ENCODE results near the gene FAM222B. TPM values are rescaled to one million over a fixed set of nuclear protein-coding genes. Genes with fewer than 3 reads are reported as not detected.

FAM222B gene
- total RNA-seq, 1 donor from 2014 or later, result 37.9 TPM

- Mint-ChIP-seq H3K4me1 (no peaks in the 10 kb centered on the region), H3K27ac (no peak overlapping the region), H3K36me3 (peaks cover 2% of the 10 kb centered on the region), H3K9me3 (no peaks in the 10 kb centered on the region), H3K4me3 (no peak overlapping the region), H3K27me3 (ENCODE audit: low read depth) (no peaks in the 10 kb centered on the region)
- TF ChIP-seq CTCF (IDR thresholded peaks at IDR 0.05; ENCODE audit: unreplicated experiment), result no peak
- DNase-seq (ENCODE audit: low spot score in 2 of 2, unreplicated experiment in 2 of 2), result no peak
Observed at GRCh38 chr17:28865946-28866752, 23.6 kb upstream of the FAM222B start.

- Mint-ChIP-seq H3K4me1 (no peaks in the 10 kb centered on the region), H3K4me3 (no peak overlapping the region), H3K27me3 (ENCODE audit: low read depth) (no peaks in the 10 kb centered on the region), H3K36me3 (peaks cover 2% of the 10 kb centered on the region), H3K27ac (no peak overlapping the region), H3K9me3 (no peaks in the 10 kb centered on the region)
- no peak for DNase-seq (ENCODE audit: low spot score in 2 of 2, unreplicated experiment in 2 of 2)
- TF ChIP-seq CTCF (IDR thresholded peaks at IDR 0.05; ENCODE audit: unreplicated experiment), result no peak
Observed at GRCh38 chr17:28864991-28865849, 22.6 kb upstream of the FAM222B start.

GRCh38 chr17:28863953-28864352 lies 21.4 kb upstream of the FAM222B start:
- no peak for DNase-seq (ENCODE audit: low spot score in 2 of 2, unreplicated experiment in 2 of 2)
- Mint-ChIP-seq H3K4me3 (no peak overlapping the region), H3K4me1 (no peaks in the 10 kb centered on the region), H3K9me3 (no peaks in the 10 kb centered on the region), H3K36me3 (peaks cover 3% of the 10 kb centered on the region), H3K27ac (no peak overlapping the region), H3K27me3 (ENCODE audit: low read depth) (no peaks in the 10 kb centered on the region)
- TF ChIP-seq CTCF (IDR thresholded peaks at IDR 0.05; ENCODE audit: unreplicated experiment), result no peak

- no peaks in the 10 kb centered on the region for H3K4me1 Mint-ChIP-seq
- DNase-seq (ENCODE audit: low spot score in 2 of 2, unreplicated experiment in 2 of 2), result no peak
- H3K27ac Mint-ChIP-seq, result no peak overlapping the region
- H3K27me3 Mint-ChIP-seq (ENCODE audit: low read depth), result no peaks in the 10 kb centered on the region
- peaks cover 13% of the 10 kb centered on the region for H3K36me3 Mint-ChIP-seq
- H3K4me3 Mint-ChIP-seq, result no peak overlapping the region
- no peak for TF ChIP-seq CTCF (IDR thresholded peaks at IDR 0.05; ENCODE audit: unreplicated experiment)
- H3K9me3 Mint-ChIP-seq, result no peaks in the 10 kb centered on the region
Observed at GRCh38 chr17:28862561-28862960, 20.0 kb upstream of the FAM222B start.

DNA sequence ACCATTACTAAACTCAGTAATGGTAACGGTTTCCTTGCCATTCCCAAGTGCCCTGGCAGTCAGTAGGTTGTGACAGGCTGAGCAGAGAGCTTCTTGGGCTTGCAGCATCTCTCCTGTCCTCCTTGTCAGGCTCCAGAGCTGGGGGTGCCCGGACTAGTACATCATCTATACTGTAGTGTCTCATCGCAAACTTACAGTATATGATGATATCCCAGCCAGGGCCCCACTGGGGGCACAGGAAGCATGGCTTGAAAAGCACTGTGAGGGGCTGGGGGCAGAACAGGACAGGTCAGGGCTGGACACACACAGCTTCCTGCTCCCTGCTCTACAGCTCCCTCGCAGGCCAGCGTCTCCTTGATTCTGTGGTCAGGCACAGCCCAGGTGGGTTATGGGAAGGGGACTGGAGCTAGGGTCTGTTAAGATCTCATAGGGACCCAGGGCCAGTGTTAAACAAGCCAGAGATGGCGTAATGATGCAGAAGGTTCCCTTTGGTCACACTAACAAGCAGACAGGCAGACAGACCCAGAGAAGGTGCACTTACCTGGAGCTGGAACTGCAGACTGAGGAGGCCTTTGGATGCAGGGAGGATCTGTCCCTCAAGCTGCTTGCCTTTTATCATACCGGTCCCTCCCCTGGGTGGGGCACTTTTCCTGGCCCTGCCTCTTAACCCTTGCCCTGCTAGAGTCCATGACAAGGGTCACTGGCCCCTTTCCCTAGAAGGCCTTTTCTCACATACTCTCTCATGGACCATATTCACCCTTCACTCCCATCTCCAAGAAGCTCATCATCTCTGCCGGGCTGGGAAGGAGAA lies 19.0 kb upstream of the FAM222B start:
- no peak overlapping the region for H3K4me3 Mint-ChIP-seq

More for the DNA sequence above, 19.0 kb upstream of the FAM222B start:
- DNase-seq (ENCODE audit: low spot score in 2 of 2, unreplicated experiment in 2 of 2), result no peak
- Mint-ChIP-seq H3K27ac (no peak overlapping the region), H3K36me3 (peaks cover 13% of the 10 kb centered on the region), H3K9me3 (no peaks in the 10 kb centered on the region), H3K4me1 (no peaks in the 10 kb centered on the region), H3K27me3 (ENCODE audit: low read depth) (no peaks in the 10 kb centered on the region)
- TF ChIP-seq CTCF (IDR thresholded peaks at IDR 0.05; ENCODE audit: unreplicated experiment), result no peak

Data from mesothelial cell of epicardium (in vitro differentiated cells).